ENCODE results near the gene ABCC6. TPM values are rescaled to one million over a fixed set of nuclear protein-coding genes. Genes with fewer than 3 reads are reported as not detected.
"Not testable (repeated sequence)": the region's sequence is repeated elsewhere in the genome, so short reads cannot be mapped to it uniquely, and the experiment has no call there.

Gene ABCC6
- total and polyA plus RNA-seq, 2 donors (not counting 1 experiment from before 2014, with no cell fraction given), result 0.27 TPM; not detected in 1

GRCh38 chr16:16191493-16192167 is 31.7 kb downstream of the ABCC6 start:
- Histone ChIP-seq H3K4me2 (replicated peaks; ENCODE audit: low read depth, low read length, poor library complexity, severe bottlenecking) (no peak overlapping the region), H3K27me3 (replicated peaks in 1 of 4; ENCODE audit: control extremely low read depth in 1 of 4, control insufficient read depth in 3 of 4, insufficient read depth in 4 of 4, low read length in 3 of 4) (no peaks in the 10 kb centered on the region), H3K27ac (ENCODE audit: low read length in 2 of 2) (no peak overlapping the region), H3K9ac (ENCODE audit: low read length) (no peak overlapping the region), H4K20me1 (ENCODE audit: control insufficient read depth, insufficient read depth, low read length, poor library complexity, severe bottlenecking) (no peaks in the 10 kb centered on the region), H3K4me1 (ENCODE audit: control insufficient read depth in 2 of 2, insufficient read depth in 2 of 2, low read length in 2 of 2) (no peaks in the 10 kb centered on the region), H3K4me3 (ENCODE audit: control extremely low read depth in 1 of 5, extremely low read depth in 1 of 5, insufficient read depth in 1 of 5, low read depth in 2 of 5, low read length in 4 of 5) (no peak overlapping the region), H3K79me2 (ENCODE audit: control insufficient read depth, insufficient read depth, low read length) (no peaks in the 10 kb centered on the region), H3K9me3 (ENCODE audit: control extremely low read depth in 1 of 3, control insufficient read depth in 2 of 3, insufficient read depth in 1 of 3, low read length in 2 of 3) (no peaks in the 10 kb centered on the region), H3K36me3 (replicated peaks in 1 of 2; ENCODE audit: control extremely low read depth in 1 of 2, control insufficient read depth in 1 of 2, extremely low read depth in 1 of 2, insufficient read depth in 2 of 2, low read length in 1 of 2) (no peaks in the 10 kb centered on the region), H2AFZ (ENCODE audit: insufficient read depth, low read depth, low read length, poor library complexity, severe bottlenecking) (no peak overlapping the region)
- DNase-seq (no peak), ATAC-seq (ENCODE audit: low read depth) (no peak)
- no peaks in the 10 kb centered on the region for H3K4me1 Mint-ChIP-seq
- no peaks in the 10 kb centered on the region for H3K9me3 Mint-ChIP-seq (ENCODE audit: insufficient read depth)
- intact Hi-C loops (cut with micrococcal nuclease), result no loop called here
- POLR2A ChIA-PET, result no interaction called here
- WGBS (ENCODE audit: insufficient coverage), result 84% methylated on average over 8 of the region's 8 CpGs
- no peak overlapping the region for H3K27ac Mint-ChIP-seq
- no peak for TF ChIP-seq CTCF (IDR thresholded peaks at IDR 0.05)
- TF ChIP-seq EZH2 (IDR thresholded peaks at IDR 0.05; ENCODE audit: borderline replicate concordance, insufficient read depth, low read depth, low read length, poor library complexity, severe bottlenecking), result no peak
- CTCF ChIA-PET, result no interaction called here
- H3K27me3 Mint-ChIP-seq, result peaks cover 17% of the 10 kb centered on the region
- H3K4me3 Mint-ChIP-seq, result no peak overlapping the region

GRCh38 chr16:16190966-16191365 is 32.3 kb downstream of the ABCC6 start:
- H3K9me3 ChIP-seq (ENCODE audit: control extremely low read depth in 1 of 3, control insufficient read depth in 2 of 3, insufficient read depth in 1 of 3, low read length in 2 of 3); ATAC-seq (ENCODE audit: low read depth); H3K9ac ChIP-seq (ENCODE audit: low read length); H3K9me3 Mint-ChIP-seq (ENCODE audit: insufficient read depth); H3K4me1 Mint-ChIP-seq; H3K27ac ChIP-seq (ENCODE audit: low read length in 2 of 2); H3K4me2 ChIP-seq (replicated peaks; ENCODE audit: low read depth, low read length, poor library complexity, severe bottlenecking); H3K4me3 ChIP-seq (ENCODE audit: control extremely low read depth in 1 of 5, extremely low read depth in 1 of 5, insufficient read depth in 1 of 5, low read depth in 2 of 5, low read length in 4 of 5); H3K79me2 ChIP-seq (ENCODE audit: control insufficient read depth, insufficient read depth, low read length); CTCF ChIA-PET; H3K4me3 Mint-ChIP-seq; DNase-seq; H3K27ac Mint-ChIP-seq; H3K4me1 ChIP-seq (ENCODE audit: control insufficient read depth in 2 of 2, insufficient read depth in 2 of 2, low read length in 2 of 2); H2AFZ ChIP-seq (ENCODE audit: insufficient read depth, low read depth, low read length, poor library complexity, severe bottlenecking); H4K20me1 ChIP-seq (ENCODE audit: control insufficient read depth, insufficient read depth, low read length, poor library complexity, severe bottlenecking); H3K27me3 ChIP-seq (replicated peaks in 1 of 4; ENCODE audit: control extremely low read depth in 1 of 4, control insufficient read depth in 3 of 4, insufficient read depth in 4 of 4, low read length in 3 of 4); POLR2A ChIA-PET; H3K36me3 ChIP-seq (replicated peaks in 1 of 2; ENCODE audit: control extremely low read depth in 1 of 2, control insufficient read depth in 1 of 2, extremely low read depth in 1 of 2, insufficient read depth in 2 of 2, low read length in 1 of 2); intact Hi-C loops (cut with micrococcal nuclease): not testable (repeated sequence)
- H3K27me3 Mint-ChIP-seq, result peaks cover 17% of the 10 kb centered on the region
- 92% methylated on average over 12 of the region's 12 CpGs for WGBS (ENCODE audit: insufficient coverage)
